Neural cell (in vitro differentiated cells): ENCODE results near the gene SLX4IP.

Experiments
- EZH2 ChIP-seq: fragments of 200-600, 300-800 bp; shearing (Covaris generic), sonication (generic); IDR thresholded peaks from 2 replicates; pipeline ENCODE4 v1.6.1; 2014; ENCODE audit warnings: antibody characterized with exemption, low read length, borderline replicate concordance, mild to moderate bottlenecking; ENCODE audit not compliant: insufficient read depth, poor library complexity, severe bottlenecking
- POLR2AphosphoS5 ChIP-seq: IDR thresholded peaks from 2 replicates; pipeline ENCODE4 v1.6.1; 2012
- TF ChIP-seq, protein P1 (sequence below): fragments of 450-650 bp; IDR thresholded peaks from 2 replicates; pipeline ENCODE4 v1.5.1; 2014; ENCODE audit warnings: antibody characterized with exemption, mild to moderate bottlenecking, moderate library complexity; ENCODE audit not compliant: poor library complexity, severe bottlenecking

DNA sequence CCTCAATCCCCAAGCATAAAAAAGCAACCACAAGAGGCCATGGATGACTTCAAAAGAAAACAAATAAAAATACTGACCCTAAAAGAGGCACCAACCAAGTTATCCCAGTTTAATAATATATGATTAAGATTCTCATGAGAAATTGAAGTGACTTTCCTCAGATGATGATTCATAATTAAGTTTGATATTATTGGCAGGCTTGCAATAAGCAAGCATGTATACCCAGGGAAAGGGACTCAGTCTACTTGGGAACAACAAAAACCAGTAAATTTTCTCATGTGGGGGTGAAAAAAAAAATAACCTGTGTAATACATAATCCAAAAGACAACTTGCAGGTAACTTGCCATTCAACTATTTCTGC lies 219.1 kb downstream of the SLX4IP start:
- TF ChIP-seq POLR2AphosphoS5, result no peak
- TF ChIP-seq, protein P1, sequence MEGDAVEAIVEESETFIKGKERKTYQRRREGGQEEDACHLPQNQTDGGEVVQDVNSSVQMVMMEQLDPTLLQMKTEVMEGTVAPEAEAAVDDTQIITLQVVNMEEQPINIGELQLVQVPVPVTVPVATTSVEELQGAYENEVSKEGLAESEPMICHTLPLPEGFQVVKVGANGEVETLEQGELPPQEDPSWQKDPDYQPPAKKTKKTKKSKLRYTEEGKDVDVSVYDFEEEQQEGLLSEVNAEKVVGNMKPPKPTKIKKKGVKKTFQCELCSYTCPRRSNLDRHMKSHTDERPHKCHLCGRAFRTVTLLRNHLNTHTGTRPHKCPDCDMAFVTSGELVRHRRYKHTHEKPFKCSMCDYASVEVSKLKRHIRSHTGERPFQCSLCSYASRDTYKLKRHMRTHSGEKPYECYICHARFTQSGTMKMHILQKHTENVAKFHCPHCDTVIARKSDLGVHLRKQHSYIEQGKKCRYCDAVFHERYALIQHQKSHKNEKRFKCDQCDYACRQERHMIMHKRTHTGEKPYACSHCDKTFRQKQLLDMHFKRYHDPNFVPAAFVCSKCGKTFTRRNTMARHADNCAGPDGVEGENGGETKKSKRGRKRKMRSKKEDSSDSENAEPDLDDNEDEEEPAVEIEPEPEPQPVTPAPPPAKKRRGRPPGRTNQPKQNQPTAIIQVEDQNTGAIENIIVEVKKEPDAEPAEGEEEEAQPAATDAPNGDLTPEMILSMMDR, result no peak
- TF ChIP-seq EZH2, result no peak
